ENCODE data around the gene TRIM9. TPM values are rescaled to one million over a fixed set of nuclear protein-coding genes. Genes with fewer than 3 reads are reported as not detected.

The TRIM9 gene
- total and polyA plus RNA-seq, 2 of the 4 experiments (the other 2 are of a cell fraction) = under 0.01 to 0.09 TPM

DNA sequence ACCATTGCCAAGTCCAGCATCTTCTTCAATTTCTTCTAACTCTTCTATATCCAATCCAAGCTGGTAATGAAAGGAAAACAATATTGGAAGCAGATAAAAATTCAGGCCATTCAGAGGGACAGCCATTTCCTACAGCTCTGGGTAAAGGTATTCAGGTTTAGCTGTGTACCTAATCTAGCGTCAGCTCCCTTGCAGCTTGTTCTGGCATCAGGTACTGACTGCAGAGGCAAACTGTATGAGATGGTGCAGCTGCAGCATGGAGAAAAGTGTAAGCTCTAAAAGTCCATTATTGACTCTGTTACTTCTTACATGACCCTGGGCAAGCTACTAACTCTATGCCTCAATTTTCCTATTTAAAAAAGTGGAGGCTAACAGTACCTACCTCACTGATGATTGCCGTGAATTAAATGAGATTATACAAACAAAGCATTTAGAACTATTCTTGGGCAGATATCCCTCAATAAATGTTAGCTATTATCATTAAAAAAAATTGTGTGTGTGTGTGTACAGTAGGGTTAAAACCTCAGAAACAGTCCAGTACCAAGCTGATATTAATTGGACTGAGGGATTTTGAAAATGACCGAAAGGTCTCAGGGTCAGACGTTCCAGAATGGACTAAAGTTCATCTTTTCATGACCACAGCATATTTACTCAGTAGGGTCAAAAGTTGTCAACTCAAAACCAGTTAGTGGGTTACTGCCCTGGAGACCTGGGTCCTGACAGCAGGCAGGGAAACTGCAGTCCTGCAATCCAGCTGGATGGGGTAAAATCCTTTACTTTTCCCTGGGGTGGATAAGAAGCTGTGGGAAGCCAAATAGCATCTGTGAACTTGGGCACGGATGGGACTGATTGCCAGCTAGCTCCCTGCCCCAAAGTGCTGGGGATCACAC lies 159.5 kb downstream of the TRIM9 start:
- Histone ChIP-seq H3K9ac (ENCODE audit: low read depth, low read length) (no peak overlapping the region), H2BK120ac (ENCODE audit: low read depth, low read length) (no peak overlapping the region), H4K91ac (ENCODE audit: insufficient read depth, low read depth, low read length) (no peak overlapping the region), H3K27me3 (ENCODE audit: control insufficient read depth, insufficient read depth, low read length) (no peaks in the 10 kb centered on the region), H3K79me1 (ENCODE audit: low read depth in 1 of 2, low read length in 2 of 2) (peaks cover 7 to 11% of the 10 kb centered on the region in 2 experiments; a peak in 3 of 4 replicates), H3K9me3 (ENCODE audit: control insufficient read depth, insufficient read depth, low read length) (no peaks in the 10 kb centered on the region), H3K4me2 (ENCODE audit: low read depth, low read length) (no peak overlapping the region), H3K9me1 (ENCODE audit: insufficient read depth, low read length) (peaks cover 15% of the 10 kb centered on the region), H2AK5ac (ENCODE audit: low read depth, low read length) (no peak overlapping the region), H2BK20ac (ENCODE audit: low read depth, low read length) (no peak overlapping the region), H4K8ac (ENCODE audit: low read depth in 2 of 2, low read length in 2 of 2) (no peak overlapping the region), H2AFZ (replicated peaks; ENCODE audit: low read length, poor library complexity) (no peak overlapping the region), H3K23ac (ENCODE audit: low read depth, low read length) (no peak overlapping the region), H2AK9ac (replicated peaks; ENCODE audit: low read depth, low read length, poor library complexity) (no peak overlapping the region), H3K14ac (replicated peaks; ENCODE audit: low read depth, low read length) (no peak overlapping the region), H4K20me1 (ENCODE audit: insufficient read depth, low read length) (no peaks in the 10 kb centered on the region; the same call in 1 of the 2 replicates), H3K4ac (ENCODE audit: low read depth, low read length) (no peak overlapping the region), H2BK5ac (ENCODE audit: low read depth, low read length, poor library complexity, severe bottlenecking) (no peak overlapping the region), H3K18ac (ENCODE audit: low read depth, low read length) (no peak overlapping the region), H3K4me3 (ENCODE audit: insufficient read depth, low read depth, low read length) (no peak overlapping the region), H3K27ac (ENCODE audit: insufficient read depth, low read length) (no peak overlapping the region), H3K36me3 (ENCODE audit: control insufficient read depth, insufficient read depth, low read length) (peaks cover 16% of the 10 kb centered on the region), H3K56ac (ENCODE audit: extremely low read depth, insufficient read depth, low read length) (no peak overlapping the region), H2BK15ac (ENCODE audit: low read depth, low read length) (no peak overlapping the region), H3K4me1 (ENCODE audit: control insufficient read depth, insufficient read depth, low read length) (peaks cover 3% of the 10 kb centered on the region; the same call in 1 of the 2 replicates), H4K5ac (ENCODE audit: low read depth, low read length) (no peak overlapping the region)
- CTCF ChIA-PET = no interaction called here
- BruUV-seq (replicated peaks) = no TSS peak
- dilution Hi-C loops (cut with HindIII; ENCODE audit: low sequenced_read_pairs, unreplicated experiment) = no loop called here
- ATAC-seq (ENCODE audit: low read depth) (no peak), DNase-seq (no peak)
- POLR2A ChIA-PET (ENCODE audit: unreplicated experiment) = no interaction called here
- TF ChIP-seq CHD1 (IDR thresholded peaks at IDR 0.05; ENCODE audit: low read depth, low read length) (no peak), RCOR1 (IDR thresholded peaks at IDR 0.05; ENCODE audit: insufficient replicate concordance, low read length) (no peak), MXI1 (IDR thresholded peaks at IDR 0.05; ENCODE audit: borderline replicate concordance, low read depth, low read length) (no peak), BHLHE40 (IDR thresholded peaks at IDR 0.05; ENCODE audit: low read depth, low read length) (no peak), USF2 (IDR thresholded peaks at IDR 0.05; ENCODE audit: low read depth, low read length) (no peak), FOS (IDR thresholded peaks at IDR 0.05; ENCODE audit: low read depth, low read length) (no peak), MAZ (IDR thresholded peaks at IDR 0.05; ENCODE audit: borderline replicate concordance, low read depth, low read length) (no peak), POLR2A (IDR thresholded peaks at IDR 0.05; ENCODE audit: low read depth, low read length) (no peak), RAD21 (IDR thresholded peaks at IDR 0.05; ENCODE audit: low read length) (no peak), MAFK (IDR thresholded peaks at IDR 0.05; ENCODE audit: low read depth, low read length) (no peak), NFE2L2 (IDR thresholded peaks at IDR 0.05; ENCODE audit: low read depth, low read length) (no peak), SMC3 (IDR thresholded peaks at IDR 0.05; ENCODE audit: low read depth, low read length) (no peak), ELK1 (IDR thresholded peaks at IDR 0.05; ENCODE audit: borderline replicate concordance, low read depth, low read length) (no peak), RFX5 (IDR thresholded peaks at IDR 0.05; ENCODE audit: low read depth, low read length) (no peak)
- TF ChIP-seq, protein P1, sequence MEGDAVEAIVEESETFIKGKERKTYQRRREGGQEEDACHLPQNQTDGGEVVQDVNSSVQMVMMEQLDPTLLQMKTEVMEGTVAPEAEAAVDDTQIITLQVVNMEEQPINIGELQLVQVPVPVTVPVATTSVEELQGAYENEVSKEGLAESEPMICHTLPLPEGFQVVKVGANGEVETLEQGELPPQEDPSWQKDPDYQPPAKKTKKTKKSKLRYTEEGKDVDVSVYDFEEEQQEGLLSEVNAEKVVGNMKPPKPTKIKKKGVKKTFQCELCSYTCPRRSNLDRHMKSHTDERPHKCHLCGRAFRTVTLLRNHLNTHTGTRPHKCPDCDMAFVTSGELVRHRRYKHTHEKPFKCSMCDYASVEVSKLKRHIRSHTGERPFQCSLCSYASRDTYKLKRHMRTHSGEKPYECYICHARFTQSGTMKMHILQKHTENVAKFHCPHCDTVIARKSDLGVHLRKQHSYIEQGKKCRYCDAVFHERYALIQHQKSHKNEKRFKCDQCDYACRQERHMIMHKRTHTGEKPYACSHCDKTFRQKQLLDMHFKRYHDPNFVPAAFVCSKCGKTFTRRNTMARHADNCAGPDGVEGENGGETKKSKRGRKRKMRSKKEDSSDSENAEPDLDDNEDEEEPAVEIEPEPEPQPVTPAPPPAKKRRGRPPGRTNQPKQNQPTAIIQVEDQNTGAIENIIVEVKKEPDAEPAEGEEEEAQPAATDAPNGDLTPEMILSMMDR (conservative IDR thresholded peaks at IDR 0.05; ENCODE audit: low read depth, low read length) = no peak
- no CpG with 5 or more reads among the region's 5 CpGs for WGBS, 2 experiments (ENCODE audit: extremely low coverage in 2 of 2, insufficient read length in 1 of 2)
- intact Hi-C loops (cut with micrococcal nuclease) = loop anchor here (10.0 kb wide), 1 partner anchor 281 kb away; no protein-coding TSS in a partner anchor
- in situ Hi-C loops (cut with MboI; ENCODE audit: low sequenced_read_pairs) = no loop called here

All from IMR-90 (cell line).